GM19455 (cell line): Measurements from ENCODE around the gene TUBB4B.

Experiments
- ATAC-seq: cut with Tn5 transposase; IDR thresholded peaks from one replicate; pipeline ENCODE4 v1.9.1; 2021; ENCODE audit not compliant: unreplicated experiment

TUBB4B gene

GRCh38 chr9:137293094-137293481, 52.0 kb downstream of the TUBB4B start:
- no peak for ATAC-seq
